Body of pancreas (tissue), 4 donors: ENCODE results near the gene PFDN1.

Experiments used
- POLR2A ChIP-seq, 3 donors: fragments of 450-650 bp; IDR thresholded peaks; one replicate each; pipeline ENCODE4 v1.6.1; 2016; ENCODE audit warnings: antibody characterized with exemption in 3 of 3, mild to moderate bottlenecking in 2 of 3
- TF ChIP-seq, protein P1 (sequence below), 7 experiments: fragments of 450-650 bp in 4 of 7; fragments of 200-600 bp in 3 of 7; sonication (generic) in 3 of 7; IDR thresholded peaks; one replicate each; pipeline ENCODE4 v1.5.1; 2016 to 2019; ENCODE audit warnings: antibody characterized with exemption in 7 of 7

DNA sequence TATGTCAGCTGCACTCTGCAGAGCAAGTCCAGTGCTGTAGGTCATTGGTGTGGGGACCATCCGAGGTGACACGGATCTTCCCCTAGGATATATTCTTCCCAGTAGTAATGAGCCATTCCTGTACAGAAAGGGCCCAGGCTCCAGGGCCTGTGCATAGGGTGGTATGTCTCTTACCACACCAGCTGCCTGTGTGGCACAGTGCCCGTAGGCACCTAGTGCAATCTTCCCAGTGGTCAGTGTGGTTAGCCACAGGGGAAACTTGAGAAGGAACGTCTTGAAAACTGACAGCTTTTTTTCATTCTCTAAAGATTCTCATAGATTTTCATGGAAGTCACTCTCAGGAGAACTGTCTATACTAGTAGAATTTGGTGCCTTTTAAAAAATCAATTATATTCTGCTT lies 88.1 kb downstream of the PFDN1 start:
- no peak for TF ChIP-seq POLR2A (IDR thresholded peaks at IDR 0.05)
- TF ChIP-seq, protein P1, sequence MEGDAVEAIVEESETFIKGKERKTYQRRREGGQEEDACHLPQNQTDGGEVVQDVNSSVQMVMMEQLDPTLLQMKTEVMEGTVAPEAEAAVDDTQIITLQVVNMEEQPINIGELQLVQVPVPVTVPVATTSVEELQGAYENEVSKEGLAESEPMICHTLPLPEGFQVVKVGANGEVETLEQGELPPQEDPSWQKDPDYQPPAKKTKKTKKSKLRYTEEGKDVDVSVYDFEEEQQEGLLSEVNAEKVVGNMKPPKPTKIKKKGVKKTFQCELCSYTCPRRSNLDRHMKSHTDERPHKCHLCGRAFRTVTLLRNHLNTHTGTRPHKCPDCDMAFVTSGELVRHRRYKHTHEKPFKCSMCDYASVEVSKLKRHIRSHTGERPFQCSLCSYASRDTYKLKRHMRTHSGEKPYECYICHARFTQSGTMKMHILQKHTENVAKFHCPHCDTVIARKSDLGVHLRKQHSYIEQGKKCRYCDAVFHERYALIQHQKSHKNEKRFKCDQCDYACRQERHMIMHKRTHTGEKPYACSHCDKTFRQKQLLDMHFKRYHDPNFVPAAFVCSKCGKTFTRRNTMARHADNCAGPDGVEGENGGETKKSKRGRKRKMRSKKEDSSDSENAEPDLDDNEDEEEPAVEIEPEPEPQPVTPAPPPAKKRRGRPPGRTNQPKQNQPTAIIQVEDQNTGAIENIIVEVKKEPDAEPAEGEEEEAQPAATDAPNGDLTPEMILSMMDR (IDR thresholded peaks at IDR 0.05), result no peak
